GM21825 (cell line): ENCODE measurements around the gene GARNL3.

ENCODE experiments used
- ATAC-seq: cut with Tn5 transposase; IDR thresholded peaks from one replicate; pipeline ENCODE4 v1.9.1; 2021; ENCODE audit warnings: mild to moderate bottlenecking, moderate library complexity; ENCODE audit not compliant: unreplicated experiment

The GARNL3 gene

DNA sequence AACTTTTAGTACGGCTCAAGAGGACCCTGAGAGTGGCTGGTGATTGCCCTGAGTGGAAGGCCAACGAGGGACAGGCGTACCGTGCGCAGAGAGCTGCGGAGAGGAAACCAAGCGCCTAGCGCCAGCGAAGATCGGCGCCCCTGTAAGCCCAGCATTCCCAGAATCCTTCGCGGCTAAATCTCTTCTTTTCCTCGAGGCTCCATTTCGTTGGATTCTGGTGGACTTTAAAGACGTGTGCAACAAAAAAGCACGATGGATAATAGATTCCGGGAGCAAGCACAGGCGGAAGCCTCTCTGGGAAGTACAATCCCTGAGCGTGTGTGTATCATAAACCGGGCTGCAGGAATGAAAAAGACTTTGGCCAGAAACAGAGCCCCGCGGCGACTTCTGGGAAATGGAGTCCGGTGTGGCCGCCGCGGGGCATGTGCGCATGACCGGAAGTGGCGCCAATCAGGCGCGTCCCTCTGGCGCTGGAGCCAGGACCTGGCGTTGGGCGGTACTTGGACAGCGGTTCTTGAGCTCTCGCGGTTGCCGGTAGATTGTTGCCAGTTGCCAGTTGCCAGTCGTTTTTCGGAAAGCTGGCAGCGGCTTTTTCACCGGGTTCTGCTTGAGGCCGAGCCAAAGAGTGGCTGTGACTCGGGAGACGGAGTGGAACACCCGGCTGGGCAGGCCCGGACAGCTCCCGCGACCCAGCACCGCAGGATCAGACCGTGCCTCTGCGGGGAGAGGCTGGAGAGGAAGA is 159.5 kb downstream of the GARNL3 start, which contains the start of gene ZNF79:
Gene ZNF79 (plus strand): TSS at position 449 of the 742 bp plus-strand sequence. CDS start 406 bp downstream, outside the sequence.
- ATAC-seq: peak; percentile 85

DNA sequence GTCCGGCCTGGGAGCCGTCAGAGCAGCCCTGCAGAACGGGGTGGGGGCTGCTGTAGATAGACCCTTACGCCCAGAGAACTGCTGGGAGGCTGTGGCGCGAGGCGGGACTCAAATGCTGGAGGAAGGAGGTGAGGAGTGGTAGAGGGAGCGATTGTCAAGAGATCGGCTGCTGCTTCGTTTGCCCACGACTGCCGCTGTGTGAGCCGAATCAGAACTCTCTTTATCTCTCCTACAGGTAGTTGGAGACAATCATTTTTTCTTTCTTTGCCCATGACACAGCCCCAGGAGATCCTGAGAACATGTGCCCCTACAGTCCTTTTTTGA is 160.1 kb downstream of the GARNL3 start:
- ATAC-seq: no peak

DNA sequence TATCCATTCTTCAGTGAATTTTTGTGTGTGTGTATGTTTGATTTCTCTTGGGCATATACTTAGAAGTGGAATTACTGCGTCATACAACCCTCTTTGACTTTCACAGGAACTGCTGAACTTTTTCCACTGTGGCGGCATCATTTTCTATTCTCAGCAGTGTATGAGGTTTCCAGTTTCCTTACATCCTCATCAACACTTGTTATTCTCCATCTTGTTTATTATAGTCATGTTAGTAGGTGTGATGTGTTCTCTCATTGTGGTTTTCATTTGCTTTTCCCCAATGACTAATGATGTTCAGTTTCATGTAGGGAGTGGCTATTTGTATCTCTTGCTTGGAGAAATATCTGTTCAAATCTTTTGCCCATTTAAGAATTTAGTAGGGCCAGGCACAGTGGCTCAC is 162.2 kb downstream of the GARNL3 start:
- ATAC-seq: no peak

DNA sequence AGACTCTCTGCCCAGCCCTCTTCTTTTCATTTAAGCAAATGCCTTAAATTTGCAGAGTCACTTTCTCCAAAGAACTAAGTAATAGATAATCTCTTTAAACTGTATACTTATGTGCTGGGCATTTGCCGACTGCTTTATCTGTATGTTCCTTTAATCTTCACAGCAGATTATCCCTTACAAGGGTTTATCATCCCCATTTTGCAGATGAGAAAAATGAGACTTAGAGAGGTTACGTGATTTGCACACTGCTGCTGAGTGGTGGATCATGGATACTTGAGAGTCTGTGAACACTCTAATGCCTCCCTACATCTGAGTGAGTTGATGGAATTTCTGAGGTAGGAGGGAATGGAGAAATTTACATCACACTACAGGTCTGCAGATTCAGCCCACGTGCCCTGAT is 163.8 kb downstream of the GARNL3 start:
- ATAC-seq: no peak

DNA sequence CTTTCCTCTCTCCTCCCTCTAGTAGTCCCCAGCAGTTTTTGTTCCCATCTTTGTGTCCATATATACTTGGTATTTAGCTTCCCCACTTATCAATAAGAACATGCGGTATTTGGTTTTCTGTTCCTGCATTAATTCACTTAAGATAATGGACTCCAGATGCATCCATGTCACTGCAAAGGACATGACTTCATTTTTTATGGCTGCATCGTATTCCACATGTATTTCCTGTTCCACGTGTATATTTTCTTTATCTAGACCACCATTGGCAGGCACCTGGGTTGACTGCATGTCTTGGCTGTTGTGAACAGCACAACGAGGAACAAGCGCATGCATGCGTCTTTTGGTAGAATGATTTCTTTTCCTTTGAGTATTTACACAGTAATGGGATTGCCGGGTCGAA is 165.8 kb downstream of the GARNL3 start:
- ATAC-seq: no peak

DNA sequence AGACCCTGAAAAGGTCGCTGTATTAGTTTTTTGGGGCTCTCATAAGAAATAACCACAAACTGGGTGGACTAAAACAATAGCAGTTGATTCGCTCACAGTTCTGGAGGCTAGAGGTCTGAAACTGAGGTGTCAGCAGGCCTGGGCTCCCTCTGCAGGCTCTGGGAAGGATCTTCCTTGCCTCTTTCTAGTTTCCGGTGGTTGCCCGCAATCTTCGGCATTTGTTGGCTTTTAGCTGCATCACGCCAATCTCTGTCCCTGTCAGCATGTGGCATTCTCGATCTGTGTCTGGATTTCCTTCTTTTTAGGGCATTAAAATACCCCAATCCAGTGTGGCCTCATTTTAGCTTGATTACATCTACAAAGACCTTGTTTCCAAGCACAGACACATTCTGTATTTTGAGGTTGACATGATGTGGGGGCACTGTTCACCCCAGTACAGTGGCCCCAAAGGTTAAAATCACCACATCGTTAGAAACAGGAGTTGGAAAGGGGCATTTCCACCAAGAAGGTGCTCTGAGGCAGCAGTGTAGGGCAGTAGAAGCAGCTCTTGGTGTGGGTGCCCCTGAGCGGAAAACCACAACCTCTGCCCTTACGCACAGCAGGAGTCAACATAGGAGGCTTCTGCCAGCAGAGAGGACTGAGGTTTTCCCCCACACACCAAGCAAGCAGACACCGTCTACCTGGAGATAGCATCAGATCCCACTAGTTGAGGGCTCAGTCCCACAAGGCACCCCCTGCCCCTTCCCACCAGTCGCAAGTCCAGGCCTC is 173.1 kb downstream of the GARNL3 start:
- ATAC-seq: no peak

DNA sequence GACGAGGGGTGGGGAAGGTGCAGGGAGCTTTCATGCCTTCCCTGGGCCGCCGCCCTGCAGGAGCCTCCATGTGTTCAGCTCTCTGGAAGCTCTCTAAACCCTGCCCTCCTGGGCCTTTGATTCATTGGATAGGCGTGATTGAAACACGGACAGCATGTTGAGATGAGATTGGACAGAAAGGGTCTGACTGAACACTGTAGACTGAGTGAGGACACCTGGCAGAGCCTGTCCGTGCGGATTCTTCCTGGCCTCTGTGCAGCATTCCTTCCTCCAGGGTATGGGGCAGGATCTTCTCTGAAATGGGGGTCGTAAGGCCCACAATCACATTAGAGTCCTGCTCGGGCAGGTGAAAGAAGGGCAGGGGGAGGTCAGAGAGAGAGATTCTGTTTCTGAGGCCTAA is 173.8 kb downstream of the GARNL3 start:
- ATAC-seq: no peak
